PFSK-1 (cell line): ENCODE measurements around the gene CTBP1.

Experiments
- FOXP2 ChIP-seq: optimal IDR thresholded peaks from 2 replicates; pipeline ENCODE3; 2011; ENCODE audit warnings: borderline replicate concordance, control low read depth, inconsistent platforms; ENCODE audit not compliant: insufficient read depth; ENCODE audit errors: extremely low read length, extremely low read depth
- POLR2AphosphoS5 ChIP-seq: IDR thresholded peaks from 2 replicates; pipeline ENCODE4 v1.6.1; 2012; ENCODE audit warnings: low read depth, mild to moderate bottlenecking, control low read depth, low read length, moderate library complexity
- SIN3A ChIP-seq: IDR thresholded peaks from 2 replicates; pipeline ENCODE4 v1.6.1; 2012; ENCODE audit warnings: mild to moderate bottlenecking, low read length, moderate library complexity, borderline replicate concordance; ENCODE audit not compliant: insufficient read depth
- TAF1 ChIP-seq: IDR thresholded peaks from 2 replicates; pipeline ENCODE4 v1.6.1; 2012; ENCODE audit warnings: low read length, control low read depth, borderline replicate concordance; ENCODE audit not compliant: insufficient read depth
- TF ChIP-seq, protein P1 (sequence below), 2 experiments: IDR thresholded peaks; 2 replicates each; pipeline versions ENCODE4 v1.6.1 to v1.8.0; 2011 to 2012; ENCODE audit warnings: low read depth in 2 of 2, low read length in 2 of 2, control low read depth in 1 of 2, inconsistent platforms in 1 of 2, mild to moderate bottlenecking in 1 of 2, moderate library complexity in 1 of 2; ENCODE audit not compliant: insufficient read depth in 1 of 2

Gene CTBP1

DNA sequence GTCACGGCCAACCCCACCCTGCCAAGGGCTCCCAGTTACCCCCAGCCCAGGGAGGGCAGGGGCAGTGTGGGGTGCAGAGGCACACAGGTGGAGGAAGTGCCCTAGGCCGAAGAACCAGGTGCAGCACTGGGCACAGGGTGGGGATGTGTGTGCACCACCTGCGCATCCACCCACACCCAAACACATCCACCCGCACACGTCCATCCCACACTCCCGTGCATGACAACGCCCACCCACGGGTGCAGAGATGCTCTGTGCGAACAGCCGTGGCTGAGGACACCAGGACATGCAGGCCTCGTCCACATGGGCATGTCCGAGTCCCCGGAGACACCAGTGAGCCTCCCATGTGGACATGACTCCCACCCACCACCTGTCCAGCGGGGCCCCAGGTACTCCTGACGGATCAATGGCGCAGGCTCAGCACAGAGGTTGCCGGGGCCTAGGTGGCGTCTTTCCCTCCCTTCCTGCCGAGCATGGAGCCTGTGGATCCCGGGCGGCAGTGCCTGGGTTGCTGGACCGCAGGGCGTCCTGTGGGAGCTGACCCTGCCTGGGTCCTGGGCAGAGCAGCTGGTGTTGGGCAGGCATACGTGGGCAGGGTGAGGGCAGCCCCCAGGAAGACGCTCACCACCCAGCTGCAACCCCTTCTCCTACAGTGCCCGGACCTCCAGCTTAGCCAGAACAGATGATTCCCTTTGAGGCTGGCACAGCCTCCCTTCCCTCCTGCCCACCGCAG, 19.6 kb downstream of the CTBP1 start:
- TF ChIP-seq FOXP2 (no peak), SIN3A (no peak), POLR2AphosphoS5 (no peak), TAF1 (no peak)
- TF ChIP-seq, protein P1, sequence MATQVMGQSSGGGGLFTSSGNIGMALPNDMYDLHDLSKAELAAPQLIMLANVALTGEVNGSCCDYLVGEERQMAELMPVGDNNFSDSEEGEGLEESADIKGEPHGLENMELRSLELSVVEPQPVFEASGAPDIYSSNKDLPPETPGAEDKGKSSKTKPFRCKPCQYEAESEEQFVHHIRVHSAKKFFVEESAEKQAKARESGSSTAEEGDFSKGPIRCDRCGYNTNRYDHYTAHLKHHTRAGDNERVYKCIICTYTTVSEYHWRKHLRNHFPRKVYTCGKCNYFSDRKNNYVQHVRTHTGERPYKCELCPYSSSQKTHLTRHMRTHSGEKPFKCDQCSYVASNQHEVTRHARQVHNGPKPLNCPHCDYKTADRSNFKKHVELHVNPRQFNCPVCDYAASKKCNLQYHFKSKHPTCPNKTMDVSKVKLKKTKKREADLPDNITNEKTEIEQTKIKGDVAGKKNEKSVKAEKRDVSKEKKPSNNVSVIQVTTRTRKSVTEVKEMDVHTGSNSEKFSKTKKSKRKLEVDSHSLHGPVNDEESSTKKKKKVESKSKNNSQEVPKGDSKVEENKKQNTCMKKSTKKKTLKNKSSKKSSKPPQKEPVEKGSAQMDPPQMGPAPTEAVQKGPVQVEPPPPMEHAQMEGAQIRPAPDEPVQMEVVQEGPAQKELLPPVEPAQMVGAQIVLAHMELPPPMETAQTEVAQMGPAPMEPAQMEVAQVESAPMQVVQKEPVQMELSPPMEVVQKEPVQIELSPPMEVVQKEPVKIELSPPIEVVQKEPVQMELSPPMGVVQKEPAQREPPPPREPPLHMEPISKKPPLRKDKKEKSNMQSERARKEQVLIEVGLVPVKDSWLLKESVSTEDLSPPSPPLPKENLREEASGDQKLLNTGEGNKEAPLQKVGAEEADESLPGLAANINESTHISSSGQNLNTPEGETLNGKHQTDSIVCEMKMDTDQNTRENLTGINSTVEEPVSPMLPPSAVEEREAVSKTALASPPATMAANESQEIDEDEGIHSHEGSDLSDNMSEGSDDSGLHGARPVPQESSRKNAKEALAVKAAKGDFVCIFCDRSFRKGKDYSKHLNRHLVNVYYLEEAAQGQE (IDR thresholded peaks at IDR 0.05; ENCODE audit: insufficient read depth in 1 of 2, low read depth in 2 of 2, low read length in 2 of 2), result no peak

DNA sequence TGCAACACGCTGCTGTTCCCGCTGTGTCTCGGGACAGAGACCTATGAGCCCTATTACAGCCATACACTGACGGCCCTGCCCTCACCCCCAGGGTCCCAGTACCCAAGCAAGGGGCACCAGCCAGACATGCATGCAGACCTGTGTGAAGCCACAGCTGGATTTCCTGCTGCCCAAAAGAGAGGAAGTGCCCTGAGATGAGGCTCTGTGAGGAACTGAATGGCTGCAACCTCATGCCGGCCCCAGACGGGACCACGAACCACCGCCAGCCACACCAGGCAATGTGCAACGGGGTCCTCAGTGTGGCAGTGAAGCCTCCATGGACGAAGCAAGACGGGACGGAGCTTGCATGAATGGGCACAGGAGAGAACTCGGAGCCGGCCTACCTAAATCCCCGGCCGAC, 21.1 kb downstream of the CTBP1 start:
- TF ChIP-seq, protein P1 (IDR thresholded peaks at IDR 0.05; ENCODE audit: insufficient read depth in 1 of 2, low read depth in 2 of 2, low read length in 2 of 2), result no peak
- TF ChIP-seq TAF1 (no peak), FOXP2 (no peak), SIN3A (no peak), POLR2AphosphoS5 (no peak)

DNA sequence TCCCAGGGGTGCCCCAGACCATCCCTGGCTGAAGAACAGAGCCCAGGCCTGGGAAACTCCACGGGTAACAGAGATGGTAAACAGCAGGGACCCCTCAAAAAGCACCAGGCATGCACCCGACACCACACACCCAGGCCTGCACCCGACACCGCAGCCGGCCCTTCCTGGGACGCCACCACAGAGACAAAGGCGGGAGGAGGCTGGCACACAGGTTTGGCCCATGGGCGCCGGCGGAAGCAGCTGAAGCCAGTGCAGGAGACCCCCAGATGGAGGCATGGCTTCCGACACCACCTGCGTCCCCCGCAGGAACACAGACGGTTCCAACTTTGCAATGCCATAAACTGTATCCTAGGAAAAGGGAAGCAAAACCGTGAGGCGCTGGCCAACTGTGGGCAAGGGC, 22.3 kb downstream of the CTBP1 start:
- no peak for TF ChIP-seq POLR2AphosphoS5
- TF ChIP-seq, protein P1 (IDR thresholded peaks at IDR 0.05; ENCODE audit: insufficient read depth in 1 of 2, low read depth in 2 of 2, low read length in 2 of 2), result no peak
- TF ChIP-seq FOXP2, result no peak
- no peak for TF ChIP-seq SIN3A
- no peak for TF ChIP-seq TAF1

DNA sequence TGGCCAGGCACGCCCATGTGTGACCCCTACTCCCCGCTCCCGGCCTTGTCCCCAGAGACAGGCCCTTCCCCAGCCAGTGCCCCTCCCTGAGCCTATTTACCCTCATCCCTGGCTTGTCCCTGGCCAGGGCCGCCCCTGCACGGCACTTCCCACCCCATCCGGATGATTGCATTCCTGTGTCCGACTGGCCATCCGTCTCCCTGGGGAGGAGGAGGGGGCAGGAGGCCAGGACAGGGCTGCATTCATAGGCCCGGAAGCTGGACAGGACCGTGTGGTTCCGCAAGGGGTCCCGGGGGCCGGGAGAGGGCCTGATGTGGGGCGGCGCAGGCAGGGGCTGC, 22.8 kb downstream of the CTBP1 start:
- TF ChIP-seq SIN3A (no peak), TAF1 (no peak), FOXP2 (no peak), POLR2AphosphoS5 (no peak)
- TF ChIP-seq, protein P1 (IDR thresholded peaks at IDR 0.05; ENCODE audit: insufficient read depth in 1 of 2, low read depth in 2 of 2, low read length in 2 of 2), result no peak

DNA sequence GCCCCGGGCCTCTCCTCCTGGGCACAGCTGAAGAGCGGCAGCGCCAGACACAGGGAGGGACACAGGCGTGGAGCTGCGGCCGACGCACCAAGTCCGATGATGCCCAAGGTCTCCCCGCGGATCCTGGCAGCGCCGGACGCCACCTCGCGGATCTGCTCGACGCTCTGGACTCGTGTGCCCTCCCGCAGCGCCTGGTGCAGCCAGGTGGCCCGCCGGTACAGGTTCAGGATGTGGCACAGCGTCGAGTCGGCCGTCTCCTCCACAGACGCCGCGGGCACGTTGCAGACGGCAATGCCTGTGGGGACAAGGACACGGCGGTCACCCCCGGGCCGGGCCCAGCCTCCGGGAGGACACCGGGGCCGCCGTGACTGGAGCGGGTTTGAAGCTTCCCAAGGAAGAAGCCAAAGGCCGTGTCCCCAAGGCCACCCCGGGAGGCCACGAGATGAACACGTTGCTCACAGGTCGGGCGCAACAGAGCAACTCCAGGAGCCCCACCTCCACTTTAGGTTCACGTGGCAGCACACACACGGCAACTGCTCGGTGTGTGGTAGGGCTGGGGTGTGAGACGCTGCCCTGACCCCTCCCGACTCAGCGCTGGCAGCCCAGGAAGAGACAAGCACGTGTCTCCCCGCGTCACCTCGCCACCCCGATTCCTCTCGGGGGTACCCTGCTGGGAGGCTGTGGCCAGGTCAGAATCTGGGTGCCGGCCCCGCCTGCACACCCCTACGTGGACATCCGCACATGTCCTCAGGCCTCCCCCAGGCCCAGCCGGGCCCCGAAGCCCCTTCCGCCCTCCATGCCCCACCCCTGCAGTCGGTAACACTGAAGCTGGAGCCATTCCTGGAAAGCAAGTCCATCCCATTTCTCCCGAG, 23.4 kb downstream of the CTBP1 start:
- TF ChIP-seq TAF1, result no peak
- TF ChIP-seq, protein P1 (IDR thresholded peaks at IDR 0.05; ENCODE audit: insufficient read depth in 1 of 2, low read depth in 2 of 2, low read length in 2 of 2), result no peak
